CD4-positive, alpha-beta T cell treated with Interleukin-12 subunit alpha and Interleukin-12 subunit beta, for 1 hour (primary cell): ENCODE results near the gene ERG28.
"Not testable (repeated sequence)": the region's sequence is repeated elsewhere in the genome, so short reads cannot be mapped to it uniquely, and the experiment has no call there.

Experiments
- DNase-seq: peaks from one replicate; pipeline ENCODE4 v3.0.0-alpha.2; 2020

The ERG28 gene

DNA sequence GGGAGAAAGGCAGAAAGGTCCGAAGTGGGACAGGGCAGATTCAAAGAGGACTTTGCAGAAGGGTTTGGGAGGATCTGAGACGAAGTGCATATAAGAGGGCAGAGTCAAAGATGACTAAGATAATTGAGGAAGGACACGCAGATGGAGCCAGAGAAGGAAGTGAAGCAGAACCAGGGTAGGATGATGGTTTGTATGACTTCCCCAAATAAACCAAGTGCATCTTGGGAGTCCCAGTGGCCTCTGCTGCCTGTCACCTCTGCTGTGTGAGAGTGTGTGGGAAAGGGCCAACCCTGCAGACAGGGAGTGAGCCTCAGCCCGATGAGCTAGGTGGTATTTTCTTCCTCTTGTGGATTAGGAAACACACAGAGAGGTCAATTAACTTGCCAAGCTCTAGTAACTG lies 45.5 kb downstream of the ERG28 start:
- peak; percentile 8 for DNase-seq

DNA sequence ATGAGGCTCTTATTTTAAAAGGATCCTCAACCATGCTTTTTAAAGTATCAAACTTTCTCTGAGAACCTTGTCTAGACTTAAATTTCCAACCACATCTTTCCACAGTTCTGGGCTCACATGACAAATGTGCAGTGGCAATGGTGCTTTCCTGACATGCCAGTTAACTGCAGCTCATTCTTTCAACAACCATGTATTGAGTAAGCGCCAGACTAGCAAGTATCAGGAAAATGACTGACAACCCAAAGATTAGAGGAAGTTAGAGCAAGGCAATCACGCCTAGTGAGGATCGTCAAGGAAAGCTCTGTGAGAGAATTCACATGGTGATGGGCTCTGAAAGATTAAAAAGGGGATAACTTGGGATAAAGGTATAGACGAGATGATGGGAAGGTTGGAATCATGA lies 46.5 kb downstream of the ERG28 start:
- DNase-seq: no peak

DNA sequence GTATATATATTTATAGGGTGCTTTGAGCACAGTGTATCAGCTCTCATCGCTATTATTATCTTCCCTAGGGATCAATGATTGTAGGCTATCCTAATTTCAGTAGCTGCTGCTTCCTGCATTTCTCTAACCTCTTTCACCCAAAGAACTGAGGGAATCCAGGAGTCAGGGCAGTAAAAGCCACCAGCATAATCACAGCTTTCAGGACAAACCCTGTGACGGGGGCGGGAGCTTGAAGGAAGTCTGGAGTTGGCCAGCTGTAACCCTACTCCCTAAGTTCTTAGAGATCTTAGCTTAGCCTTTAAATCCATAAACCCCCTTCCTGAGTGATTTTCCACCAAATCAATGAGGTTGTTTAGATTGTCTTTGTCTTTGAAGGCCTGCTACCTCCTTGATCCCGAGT lies 48.5 kb downstream of the ERG28 start:
- DNase-seq: no peak

DNA sequence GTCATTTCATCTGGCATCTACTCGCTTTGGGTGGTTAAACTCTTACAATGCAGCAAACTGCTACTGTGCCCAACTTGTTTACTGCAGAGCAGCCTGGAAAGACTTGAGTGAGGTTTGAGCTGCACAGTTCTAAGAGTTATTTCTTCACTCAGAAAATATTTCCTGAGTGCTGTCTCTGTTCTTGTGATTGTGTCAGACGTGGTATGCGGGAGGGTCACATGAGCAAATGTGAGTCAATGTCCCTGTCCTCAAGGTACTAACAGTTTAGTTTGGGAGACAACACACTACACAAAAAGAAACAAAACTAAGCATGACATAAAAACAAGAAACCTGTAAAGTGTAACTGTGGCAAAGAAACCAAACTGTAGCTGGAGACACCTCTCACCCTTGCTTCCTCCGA lies 49.8 kb downstream of the ERG28 start:
- DNase-seq: no peak

DNA sequence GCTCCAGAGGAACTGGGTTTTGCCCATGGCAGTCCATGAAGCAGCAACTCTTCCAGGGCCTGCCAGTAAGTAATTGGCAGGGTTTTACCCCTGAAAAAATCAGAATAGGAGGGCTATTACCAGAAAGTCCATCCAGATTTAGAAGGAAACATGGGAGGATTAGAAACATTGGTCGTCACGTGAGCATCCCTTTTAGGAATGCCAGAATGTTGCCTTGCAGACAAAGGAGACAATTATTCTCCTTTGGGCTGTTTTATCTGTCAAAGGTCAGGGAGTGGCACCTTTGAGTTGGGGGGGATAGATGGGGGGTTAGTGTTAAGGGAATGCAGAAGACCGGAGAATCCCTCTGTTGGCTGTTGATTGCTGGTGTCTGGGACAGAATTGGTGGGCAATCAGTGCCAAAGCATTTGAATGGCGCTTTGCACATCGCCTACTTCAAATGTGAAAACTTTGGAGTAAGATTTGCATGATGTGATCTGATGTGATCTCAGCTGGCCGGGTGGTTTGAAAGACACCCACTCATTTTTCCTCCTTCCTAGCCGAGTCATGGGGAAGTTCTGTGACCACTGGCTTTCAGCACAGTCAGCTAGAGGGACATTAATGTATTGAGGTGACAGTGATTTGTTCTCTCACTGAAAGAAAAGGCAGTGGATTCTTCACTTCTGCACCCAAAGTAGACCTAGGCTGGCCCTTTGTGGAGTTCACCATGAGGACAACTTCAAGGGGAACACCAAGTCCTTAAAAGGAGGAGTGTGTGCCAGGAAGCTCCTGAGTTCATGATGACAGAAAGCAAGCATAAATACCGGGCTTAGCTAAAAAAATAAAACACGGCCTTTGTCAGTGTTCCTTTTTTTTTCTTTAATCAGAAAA lies 50.8 kb downstream of the ERG28 start:
- DNase-seq: no peak

DNA sequence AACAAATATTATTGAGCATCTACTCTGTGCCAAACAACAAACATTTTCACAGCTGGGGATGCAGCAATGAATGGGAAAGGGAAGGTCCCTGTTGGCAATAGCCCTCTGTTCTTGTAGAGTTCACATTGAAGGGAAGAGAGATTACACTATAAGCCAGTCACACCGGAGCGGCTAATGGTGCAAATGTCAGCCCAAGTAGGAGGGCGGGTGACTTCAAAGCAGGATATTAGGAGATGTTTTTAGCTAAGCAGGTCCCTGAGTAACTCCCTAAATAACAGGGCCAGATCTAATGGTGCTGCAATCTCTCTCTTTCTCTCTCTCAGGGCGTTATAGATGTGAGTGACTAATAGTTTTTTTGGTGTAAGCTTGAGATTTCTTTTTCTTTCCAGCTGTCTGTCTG lies 51.6 kb downstream of the ERG28 start:
- DNase-seq: no peak

DNA sequence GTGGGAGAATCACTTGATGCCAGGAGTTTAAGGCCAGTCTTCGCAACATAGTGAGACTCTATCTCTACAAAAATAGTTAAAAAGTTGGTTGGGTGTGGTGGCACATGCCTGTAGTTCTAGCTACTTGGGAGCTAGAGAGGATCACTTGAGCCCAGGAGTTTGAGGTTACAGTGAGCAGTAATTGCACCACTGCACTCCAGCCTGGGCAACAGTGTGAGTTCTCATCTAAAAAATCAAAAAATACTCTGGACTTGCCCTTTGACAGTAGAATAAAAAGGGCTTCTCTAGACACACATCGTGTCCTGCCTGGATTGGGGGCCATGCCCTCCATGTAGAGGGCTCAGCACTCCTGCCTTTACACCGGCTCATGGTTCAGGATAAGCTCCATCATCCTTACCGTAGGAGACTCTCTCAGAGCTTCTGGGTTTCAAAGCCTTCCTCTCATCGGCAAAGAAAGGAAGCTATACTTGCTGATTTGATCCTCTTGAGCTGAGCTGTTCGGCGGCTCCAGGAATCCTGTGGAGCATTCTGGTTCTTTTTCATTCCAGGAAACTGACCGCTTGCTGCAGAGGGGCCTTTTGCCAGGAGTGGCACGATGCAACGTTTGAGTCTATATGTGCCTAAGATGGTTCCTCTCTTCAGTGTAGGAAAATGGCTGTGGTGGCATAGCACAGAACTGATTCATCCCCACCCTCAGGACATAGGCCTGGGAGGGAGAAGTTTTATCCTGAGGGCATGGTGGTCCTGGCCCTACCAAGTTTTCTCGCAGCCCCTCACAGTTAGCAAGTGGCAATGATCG lies 52.6 kb downstream of the ERG28 start:
- no peak for DNase-seq

DNA sequence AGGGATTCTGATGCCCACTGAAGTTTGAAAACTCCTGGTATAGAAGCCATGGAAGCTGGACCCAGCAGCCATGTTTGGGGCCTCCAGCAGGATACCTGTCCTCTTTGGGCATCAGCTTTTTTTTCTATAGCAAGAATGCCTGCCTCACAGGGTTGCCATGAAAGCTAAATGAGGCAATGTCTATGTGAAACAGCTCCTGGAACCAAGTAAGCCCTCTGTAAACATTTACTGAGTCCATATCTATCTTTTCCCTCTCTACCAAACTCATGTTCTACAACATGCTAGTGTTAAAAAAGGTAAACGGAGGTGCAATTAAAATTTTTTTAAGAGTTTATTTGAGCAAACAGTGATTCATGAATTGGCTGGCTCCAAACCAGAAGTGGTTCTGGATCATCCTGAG lies 53.6 kb downstream of the ERG28 start:
- no peak for DNase-seq

DNA sequence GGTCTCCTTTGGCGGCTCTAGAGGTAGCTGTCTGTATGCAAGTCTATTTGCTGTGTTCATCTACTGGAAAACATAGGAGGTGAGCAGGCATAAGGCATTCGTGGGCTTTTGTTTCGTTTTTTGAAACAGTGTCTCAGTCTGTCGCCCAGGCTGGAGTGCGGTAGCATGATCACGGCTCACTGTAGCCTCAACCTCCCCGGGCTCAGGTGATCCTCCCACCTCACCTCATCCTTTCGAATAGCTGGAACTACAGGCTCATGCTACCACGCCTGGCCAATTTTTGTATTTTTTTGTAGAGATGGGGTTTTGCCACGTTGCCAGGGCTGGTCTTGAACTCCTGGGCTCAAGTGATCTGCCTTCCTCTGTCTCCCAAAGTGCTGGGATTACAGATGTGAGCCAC lies 54.8 kb downstream of the ERG28 start:
- no peak for DNase-seq

DNA sequence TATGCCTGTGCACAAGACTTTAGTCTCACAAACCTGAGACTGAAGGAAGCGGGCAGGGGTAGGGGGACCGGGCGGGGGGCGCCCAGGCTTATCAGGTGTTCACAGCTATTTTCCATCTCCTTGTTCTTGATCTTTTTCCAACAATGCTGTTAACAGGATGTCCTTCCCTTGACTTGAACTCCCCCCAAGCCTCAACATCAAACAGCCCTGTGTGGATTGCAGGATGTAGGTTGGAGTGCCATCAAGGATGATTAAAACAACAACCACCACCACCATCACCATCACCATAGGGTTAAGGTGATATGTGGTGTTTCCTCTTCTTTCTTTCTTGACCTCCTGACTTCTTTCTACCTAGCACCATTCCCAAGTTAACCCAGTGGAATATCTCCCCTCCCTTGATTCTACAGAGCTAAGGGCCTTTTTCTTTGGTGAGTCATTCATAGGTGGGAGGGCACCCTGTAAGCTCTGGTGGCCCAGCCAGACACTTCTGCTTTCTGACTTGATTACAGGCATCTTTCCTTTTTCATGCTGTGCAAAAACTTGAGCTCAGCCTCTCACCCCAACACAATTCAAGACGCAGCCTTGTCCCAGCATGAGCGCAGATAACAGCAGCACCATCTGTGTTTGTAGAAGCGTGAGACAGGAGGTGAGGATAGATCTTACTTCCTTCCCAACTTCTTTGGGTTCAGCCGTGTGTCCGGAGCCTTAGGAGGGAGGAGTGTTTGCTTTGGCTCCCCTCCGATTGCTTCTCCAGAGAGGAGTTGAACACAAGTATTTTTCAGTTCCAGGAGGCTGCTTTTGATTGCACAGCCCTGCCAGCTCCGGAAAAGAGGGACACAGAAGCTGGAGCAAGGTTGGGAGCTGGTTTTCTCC lies 55.5 kb downstream of the ERG28 start:
- DNase-seq: no peak

DNA sequence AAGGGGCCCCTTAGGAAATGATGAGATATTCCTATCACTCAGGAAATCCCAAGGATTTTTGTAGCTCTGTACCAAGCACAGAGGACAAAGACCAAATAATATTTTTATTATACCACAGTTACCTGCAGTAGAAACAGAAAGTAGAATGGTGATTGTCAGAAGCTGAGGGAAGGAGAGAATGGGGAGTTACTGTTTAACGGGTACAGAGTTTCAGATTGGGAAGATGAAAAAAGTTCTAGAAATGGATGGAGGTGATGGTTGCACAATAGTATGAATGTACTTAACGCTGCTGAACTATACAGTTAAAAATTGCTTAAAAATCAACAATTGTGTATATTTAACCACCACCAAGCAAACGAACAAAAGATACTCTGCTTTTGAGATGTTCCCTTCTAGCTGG lies 58.2 kb downstream of the ERG28 start:
- no peak for DNase-seq

DNA sequence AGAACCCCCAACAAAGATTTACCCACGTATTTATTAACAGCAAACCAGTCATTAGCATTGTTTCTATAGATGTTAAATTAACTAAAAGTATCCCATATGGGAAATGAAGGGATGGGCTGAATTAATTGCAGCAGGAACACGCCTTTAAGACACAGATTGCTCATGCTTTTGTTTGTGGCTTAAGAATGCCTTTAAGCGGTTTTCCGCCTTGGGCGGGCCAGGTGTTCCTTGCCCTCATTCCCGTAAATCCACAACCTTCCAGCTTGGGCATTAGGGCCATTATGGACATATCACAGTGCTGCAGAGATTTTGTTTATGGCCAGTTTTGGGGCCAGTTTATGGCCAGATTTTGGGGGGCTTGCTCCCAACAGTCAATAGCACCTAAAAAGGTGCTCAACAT lies 59.6 kb downstream of the ERG28 start:
- not testable (repeated sequence) for DNase-seq

DNA sequence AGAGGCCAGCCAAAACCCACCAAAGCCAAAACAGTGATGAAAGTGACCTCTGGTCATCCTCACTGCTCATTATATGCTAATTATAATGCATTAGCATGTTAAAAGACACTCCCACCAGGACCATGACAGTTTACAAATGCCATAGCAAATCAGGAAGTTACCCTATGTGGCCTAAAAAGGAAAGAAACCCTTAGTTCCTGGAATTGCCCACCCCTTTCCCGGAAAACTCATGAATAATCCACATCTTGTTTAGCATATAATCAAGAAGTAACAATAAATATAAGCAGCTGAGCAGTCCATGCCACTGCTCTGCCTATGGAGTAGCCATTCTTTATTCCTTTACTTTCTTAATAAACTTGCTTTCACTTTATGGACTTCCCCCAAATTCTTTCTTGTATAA lies 60.6 kb downstream of the ERG28 start:
- DNase-seq: not testable (repeated sequence)
